ENCODE results near the gene NDUFAF2. TPM values are rescaled to one million over a fixed set of nuclear protein-coding genes. Genes with fewer than 3 reads are reported as not detected.

NDUFAF2 gene
- total RNA-seq, 1 experiment from 2014 or later: 60.8 TPM

- intact Hi-C loops (cut with micrococcal nuclease; ENCODE audit: unreplicated experiment): no loop called here
- ChIA-PET POLR2A (no interaction called here), CTCF (no interaction called here)
Observed at GRCh38 chr5:61148515-61148914, 203.5 kb downstream of the NDUFAF2 start.

GRCh38 chr5:61151893-61152292 is 206.9 kb downstream of the NDUFAF2 start:
- POLR2A ChIA-PET: no interaction called here

More at GRCh38 chr5:61148515-61148914, 203.5 kb downstream of the NDUFAF2 start:
- Mint-ChIP-seq H3K4me3 (ENCODE audit: unreplicated experiment) (no peak overlapping the region), H3K9me3 (ENCODE audit: unreplicated experiment) (peaks cover 11% of the 10 kb centered on the region), H3K36me3 (ENCODE audit: insufficient read depth, unreplicated experiment) (no peaks in the 10 kb centered on the region), H3K27ac (ENCODE audit: unreplicated experiment) (no peak overlapping the region), H3K4me1 (ENCODE audit: low read depth, unreplicated experiment) (no peaks in the 10 kb centered on the region), H3K27me3 (ENCODE audit: insufficient read depth, unreplicated experiment) (no peaks in the 10 kb centered on the region)
- no peak overlapping the region for H3K4me3 ChIP-seq (ENCODE audit: low read depth, low read length)
- H3K36me3 ChIP-seq (ENCODE audit: control insufficient read depth, insufficient read depth, low read length): no peaks in the 10 kb centered on the region
- no peaks in the 10 kb centered on the region for H3K27me3 ChIP-seq (replicated peaks; ENCODE audit: control insufficient read depth, insufficient read depth, low read length)
- no peaks in the 10 kb centered on the region for H3K4me1 ChIP-seq
- no peak for TF ChIP-seq CTCF (IDR thresholded peaks at IDR 0.05; ENCODE audit: insufficient read depth in 1 of 2, low read depth in 1 of 2, low read length in 1 of 2, severe bottlenecking in 1 of 2, unreplicated experiment in 1 of 2)
- no peak for DNase-seq
- no TSS peak for BruUV-seq (replicated peaks)
- H3K9me3 ChIP-seq: no peaks in the 10 kb centered on the region

GRCh38 chr5:61159070-61159469 is 214.1 kb downstream of the NDUFAF2 start:
- intact Hi-C loops (cut with micrococcal nuclease; ENCODE audit: unreplicated experiment): no loop called here
- POLR2A ChIA-PET: no interaction called here
- Histone ChIP-seq H3K9me3 (no peaks in the 10 kb centered on the region), H3K27me3 (replicated peaks; ENCODE audit: control insufficient read depth, insufficient read depth, low read length) (no peaks in the 10 kb centered on the region), H3K36me3 (ENCODE audit: control insufficient read depth, insufficient read depth, low read length) (no peaks in the 10 kb centered on the region; the same call in 1 of the 2 replicates), H3K4me3 (ENCODE audit: low read depth, low read length) (no peak overlapping the region), H3K4me1 (peaks cover 13% of the 10 kb centered on the region; the same call in 1 of the 2 replicates)
- H3K27ac Mint-ChIP-seq (ENCODE audit: unreplicated experiment): no peak overlapping the region
- CTCF ChIA-PET: no interaction called here
- H3K36me3 Mint-ChIP-seq (ENCODE audit: insufficient read depth, unreplicated experiment): peaks cover 50% of the 10 kb centered on the region
- H3K4me1 Mint-ChIP-seq (ENCODE audit: low read depth, unreplicated experiment): peaks cover 8% of the 10 kb centered on the region
- TF ChIP-seq CTCF (IDR thresholded peaks at IDR 0.05; ENCODE audit: insufficient read depth in 1 of 2, low read depth in 1 of 2, low read length in 1 of 2, severe bottlenecking in 1 of 2, unreplicated experiment in 1 of 2): no peak
- no TSS peak for BruUV-seq (replicated peaks)
- no peaks in the 10 kb centered on the region for H3K9me3 Mint-ChIP-seq (ENCODE audit: unreplicated experiment)
- no peak for DNase-seq
- no peak overlapping the region for H3K4me3 Mint-ChIP-seq (ENCODE audit: unreplicated experiment)
- no peaks in the 10 kb centered on the region for H3K27me3 Mint-ChIP-seq (ENCODE audit: insufficient read depth, unreplicated experiment)

More at GRCh38 chr5:61151893-61152292, 206.9 kb downstream of the NDUFAF2 start:
- H3K36me3 ChIP-seq (ENCODE audit: control insufficient read depth, insufficient read depth, low read length): no peaks in the 10 kb centered on the region
- Mint-ChIP-seq H3K27me3 (ENCODE audit: insufficient read depth, unreplicated experiment) (no peaks in the 10 kb centered on the region), H3K9me3 (ENCODE audit: unreplicated experiment) (peaks cover 2% of the 10 kb centered on the region), H3K4me3 (ENCODE audit: unreplicated experiment) (no peak overlapping the region), H3K4me1 (ENCODE audit: low read depth, unreplicated experiment) (no peaks in the 10 kb centered on the region), H3K36me3 (ENCODE audit: insufficient read depth, unreplicated experiment) (peaks cover 19% of the 10 kb centered on the region), H3K27ac (ENCODE audit: unreplicated experiment) (no peak overlapping the region)
- no peak for DNase-seq
- no peak overlapping the region for H3K4me3 ChIP-seq (ENCODE audit: low read depth, low read length)
- no peaks in the 10 kb centered on the region for H3K4me1 ChIP-seq
- H3K9me3 ChIP-seq: no peaks in the 10 kb centered on the region
- BruUV-seq (replicated peaks): no TSS peak
- intact Hi-C loops (cut with micrococcal nuclease; ENCODE audit: unreplicated experiment): no loop called here
- CTCF ChIA-PET: no interaction called here
- TF ChIP-seq CTCF (IDR thresholded peaks at IDR 0.05; ENCODE audit: insufficient read depth in 1 of 2, low read depth in 1 of 2, low read length in 1 of 2, severe bottlenecking in 1 of 2, unreplicated experiment in 1 of 2): no peak
- no peaks in the 10 kb centered on the region for H3K27me3 ChIP-seq (replicated peaks; ENCODE audit: control insufficient read depth, insufficient read depth, low read length)

Measured in Caco-2 (cell line).